B cell (primary cell): ENCODE results near the gene SSRP1. TPM values are rescaled to one million over a fixed set of nuclear protein-coding genes. Genes with fewer than 3 reads are reported as not detected.

Source experiments
- ATAC-seq: fragments of 200-7000 bp; cut with Tn5 transposase; one replicate; pipeline ENCODE4 v1.10.0; 2021; ENCODE audit warnings: low read depth, mild to moderate bottlenecking, moderate number of reproducible peaks, moderate library complexity
- CTCF ChIA-PET: fragments of 350-600 bp; sonication (Branson Sonifier 250); formaldehyde crosslinking; loops from one replicate; lab custom pipeline; 2021; ENCODE audit warnings: antibody characterized with exemption, inconsistent platforms; lab: Charles Lee
- POLR2A ChIA-PET: fragments of 350-600 bp; sonication (Branson Sonifier 250); formaldehyde crosslinking; loops from one replicate; lab custom pipeline; 2021; ENCODE audit warnings: antibody characterized with exemption; lab: Charles Lee
- DNase-seq: peaks from one replicate; pipeline ENCODE4 v3.0.0; 2013
- H2AFZ ChIP-seq: 2 replicates; pipeline ENCODE4 v1.6.1; 2012; ENCODE audit warnings: mild to moderate bottlenecking, low read depth, low read length; ENCODE audit not compliant: insufficient read depth, poor library complexity, severe bottlenecking
- H3K27ac ChIP-seq, 2 donors: 1 replicate in 1 of 2; 2 replicates in 1 of 2; pipeline ENCODE4 v1.5.1; 2012 to 2013; ENCODE audit warnings: low read length in 2 of 2, mild to moderate bottlenecking in 2 of 2, moderate library complexity in 1 of 2
- H3K27me3 ChIP-seq, 4 experiments: fragments of 200-600 bp in 1 of 4; sonication (generic) in 1 of 4; replicated peaks in 1 of 4; 1 replicate in 2 of 4; 2 replicates in 2 of 4; pipeline versions ENCODE4 v1.6.1 to v1.7.0; 2013 to 2016; ENCODE audit warnings: low read length in 3 of 4, mild to moderate bottlenecking in 2 of 4, mixed read lengths in 1 of 4, moderate library complexity in 1 of 4; ENCODE audit not compliant: insufficient read depth in 4 of 4, control insufficient read depth in 3 of 4; ENCODE audit errors: control extremely low read depth in 1 of 4
- H3K36me3 ChIP-seq, 2 experiments: replicated peaks in 1 of 2; 1 replicate in 1 of 2; 2 replicates in 1 of 2; pipeline versions ENCODE4 v1.6.1 to v1.7.1; 2013; ENCODE audit warnings: low read length in 1 of 2; ENCODE audit not compliant: insufficient read depth in 2 of 2, control insufficient read depth in 1 of 2; ENCODE audit errors: control extremely low read depth in 1 of 2, extremely low read depth in 1 of 2
- H3K4me1 ChIP-seq, 2 donors: fragments of 200-600 bp in 1 of 2; sonication (generic) in 1 of 2; 1 replicate in 1 of 2; 2 replicates in 1 of 2; pipeline versions ENCODE4 v1.5.1 to v1.6.1; 2013 to 2017; ENCODE audit warnings: low read length in 2 of 2; ENCODE audit not compliant: control insufficient read depth in 2 of 2, insufficient read depth in 2 of 2
- H3K4me2 ChIP-seq: replicated peaks from 2 replicates; pipeline ENCODE3; 2012; ENCODE audit warnings: mild to moderate bottlenecking, low read depth, low read length; ENCODE audit not compliant: poor library complexity, severe bottlenecking
- H3K4me3 ChIP-seq, 5 experiments: fragments of 200-600 bp in 1 of 5; sonication (generic) in 1 of 5; 1 replicate in 3 of 5; 2 replicates in 2 of 5; pipeline versions ENCODE4 v1.5.1 to v1.7.0; 2011 to 2016; ENCODE audit warnings: low read length in 4 of 5, mild to moderate bottlenecking in 4 of 5, low read depth in 2 of 5, control low read depth in 1 of 5, moderate library complexity in 1 of 5; ENCODE audit not compliant: insufficient read depth in 1 of 5; ENCODE audit errors: control extremely low read depth in 1 of 5, extremely low read depth in 1 of 5
- H3K79me2 ChIP-seq: fragments of 200-600 bp; sonication (generic); one replicate; pipeline ENCODE4 v1.6.0; 2016; ENCODE audit warnings: low read length; ENCODE audit not compliant: control insufficient read depth, insufficient read depth
- H3K9ac ChIP-seq: fragments of 200-600 bp; sonication (generic); 2 replicates; pipeline ENCODE4 v1.6.1; 2017; ENCODE audit warnings: mild to moderate bottlenecking, low read length, moderate library complexity
- H3K9me3 ChIP-seq, 3 donors: one replicate each; pipeline versions ENCODE4 v1.6.1 to v1.7.1; 2013; ENCODE audit warnings: low read length in 2 of 3; ENCODE audit not compliant: control insufficient read depth in 2 of 3, insufficient read depth in 1 of 3; ENCODE audit errors: control extremely low read depth in 1 of 3
- H4K20me1 ChIP-seq: 2 replicates; pipeline ENCODE4 v1.6.0; 2012; ENCODE audit warnings: mild to moderate bottlenecking, low read length; ENCODE audit not compliant: insufficient read depth, control insufficient read depth, poor library complexity, severe bottlenecking
- H3K27ac Mint-ChIP-seq: one replicate; pipeline ENCODE4 v1.8.0; 2021; ENCODE audit warnings: mixed read lengths
- H3K27me3 Mint-ChIP-seq: one replicate; pipeline ENCODE4 v1.8.0; 2021; ENCODE audit warnings: mixed read lengths
- H3K4me1 Mint-ChIP-seq: one replicate; pipeline ENCODE4 v1.8.0; 2021; ENCODE audit warnings: mixed read lengths
- H3K4me3 Mint-ChIP-seq: one replicate; pipeline ENCODE4 v1.8.0; 2021; ENCODE audit warnings: mixed read lengths
- H3K9me3 Mint-ChIP-seq: one replicate; pipeline ENCODE4 v1.8.0; 2022; ENCODE audit warnings: mixed read lengths; ENCODE audit not compliant: insufficient read depth
- CTCF ChIP-seq: fragments of 200-600 bp; IDR thresholded peaks from one replicate; pipeline ENCODE4 v1.8.0; 2022; ENCODE audit warnings: antibody characterized with exemption, mild to moderate bottlenecking
- EZH2 ChIP-seq: IDR thresholded peaks from 2 replicates; pipeline ENCODE4 v1.6.1; 2012; ENCODE audit warnings: borderline replicate concordance, low read depth, mild to moderate bottlenecking, moderate library complexity, low read length; ENCODE audit not compliant: insufficient read depth, poor library complexity, severe bottlenecking
- WGBS: methylation state at CpG from one replicate; pipeline ENCODE4 v1.1.5; 2013; ENCODE audit warnings: missing lambda C conversion rate; ENCODE audit not compliant: insufficient coverage; 5-methylcytosine and 5-hydroxymethylcytosine counted together
- intact Hi-C: fragments of 100-400 bp; cut with micrococcal nuclease; formaldehyde crosslinking; loops from one replicate; pipeline ENCODE4 v1.10.0; 2022
- polyA plus RNA-seq: library from polyadenylated mRNA; depleted of rRNA; stranded (reverse); fragments of >200 nt; gene quantifications from 2 replicates; pipeline ENCODE4 v1.2.3, GENCODE V29; 2012
- total RNA-seq, 2 donors: library from RNA; stranded (reverse); fragments of 120-200 nt in 1 of 2; gene quantifications; 1 replicate in 1 of 2; 2 replicates in 1 of 2; pipeline versions ENCODE4 v1.2.3 to v1.2.4, GENCODE V29; 2013 to 2022

SSRP1 gene
- total and polyA plus RNA-seq, 2 donors (not counting 1 experiment from before 2014, with no cell fraction given): 40.9 to 66.6 TPM

GRCh38 chr11:57312511-57313021, 23.1 kb downstream of the SSRP1 start:
- 91% methylated on average over 10 of the region's 10 CpGs for WGBS
- ChIA-PET CTCF (interaction anchor here (1.4 kb wide), 1 partner anchor 33 kb away, joined by 4 read pairs; no protein-coding TSS in a partner anchor), POLR2A (no interaction called here)
- Histone ChIP-seq H3K36me3 (peaks cover 0 to 3% of the 10 kb centered on the region in 2 experiments), H3K4me2 (no peak overlapping the region), H3K9ac (no peak overlapping the region), H4K20me1 (no peaks in the 10 kb centered on the region), H3K27me3 (peaks cover 0 to 9% (median 1%) of the 10 kb centered on the region in 4 experiments), H3K4me3 (no peak overlapping the region), H3K9me3 (no peaks in the 10 kb centered on the region), H3K79me2 (no peaks in the 10 kb centered on the region), H3K27ac (no peak overlapping the region), H3K4me1 (peaks cover 11% of the 10 kb centered on the region in 2 donors), H2AFZ (no peak overlapping the region)
- intact Hi-C loops: no loop called here
- ATAC-seq (no peak), DNase-seq (no peak)
- Mint-ChIP-seq H3K9me3 (no peaks in the 10 kb centered on the region), H3K4me3 (peak overlapping the region; percentile 59), H3K27ac (no peak overlapping the region), H3K4me1 (peaks cover 8% of the 10 kb centered on the region), H3K27me3 (no peaks in the 10 kb centered on the region)
- TF ChIP-seq EZH2 (no peak), CTCF (no peak)

DNA sequence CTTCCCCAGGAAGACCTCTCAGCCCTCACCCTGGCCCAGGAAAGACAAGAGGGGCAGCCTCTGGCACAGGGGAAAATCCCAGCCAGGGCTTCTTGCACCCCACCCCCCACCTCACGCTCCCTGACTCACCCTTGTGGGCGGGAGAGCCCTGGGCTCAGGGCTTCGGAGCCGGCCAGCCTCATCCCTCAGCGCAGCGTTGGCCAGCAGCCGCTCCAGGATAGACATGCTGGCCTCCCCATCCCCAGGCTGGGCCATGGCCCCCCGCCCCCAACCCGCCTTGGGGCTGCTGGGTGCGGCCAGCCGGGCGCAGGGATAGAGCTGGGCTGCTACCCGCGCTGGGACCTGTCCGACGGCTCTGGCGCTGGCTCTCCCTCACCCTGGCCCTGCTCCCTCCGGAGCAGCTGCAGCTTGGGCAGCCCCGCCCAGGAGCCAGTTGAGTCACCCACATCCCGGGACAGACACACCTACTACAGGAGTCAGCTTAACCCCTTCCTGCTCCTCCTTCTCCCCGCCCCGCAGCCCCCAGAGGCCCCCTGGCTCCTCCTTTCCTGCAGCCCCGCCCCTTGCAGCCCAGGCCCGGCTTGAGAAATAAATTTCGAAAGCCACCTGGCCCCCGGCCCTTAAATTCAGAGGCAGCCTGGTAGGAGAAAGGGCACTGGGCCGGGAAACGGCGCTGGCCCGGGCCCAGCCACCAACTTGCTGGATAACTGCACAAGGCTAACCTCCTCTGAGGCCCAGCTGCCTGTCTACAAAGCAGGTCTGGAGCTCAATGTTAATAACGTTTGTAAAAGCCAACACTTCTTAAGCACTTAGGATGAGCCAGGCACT, 24.4 kb downstream of the SSRP1 start:
- Histone ChIP-seq H3K9me3 (no peaks in the 10 kb centered on the region), H4K20me1 (no peaks in the 10 kb centered on the region), H3K4me1 (peaks cover 11% of the 10 kb centered on the region in 2 donors), H2AFZ (peak overlapping the region; percentile 46), H3K36me3 (no peaks in the 10 kb centered on the region), H3K4me2 (peak overlapping the region; percentile 71), H3K9ac (peak overlapping the region; percentile 23), H3K27ac (no peak overlapping the region), H3K27me3 (peaks cover 0 to 9% (median 1%) of the 10 kb centered on the region in 4 experiments), H3K79me2 (no peaks in the 10 kb centered on the region), H3K4me3 (peak overlapping the region in 1 of 5 experiments; percentile 20)
- WGBS: 9% methylated on average over 30 of the region's 31 CpGs
- no peak overlapping the region for H3K27ac Mint-ChIP-seq
- intact Hi-C loops: no loop called here
- ChIA-PET POLR2A (no interaction called here), CTCF (no interaction called here)
- DNase-seq: no peak
- peak; percentile 54 for ATAC-seq
- H3K9me3 Mint-ChIP-seq: no peaks in the 10 kb centered on the region
- H3K4me1 Mint-ChIP-seq: peaks cover 10% of the 10 kb centered on the region
- TF ChIP-seq CTCF: no peak
- no peak for TF ChIP-seq EZH2
- no peaks in the 10 kb centered on the region for H3K27me3 Mint-ChIP-seq
- H3K4me3 Mint-ChIP-seq: peak overlapping the region; percentile 45
